ENCODE data around the gene STON1. TPM values are rescaled to one million over a fixed set of nuclear protein-coding genes. Genes with fewer than 3 reads are reported as not detected.

The STON1 gene
- total and polyA plus RNA-seq, 2 of the 8 experiments (the other 6 are each of a cell fraction or from before 2014, with no cell fraction given): 5.0 to 10.1 TPM

- TF ChIP-seq EZH2 (IDR thresholded peaks at IDR 0.05; ENCODE audit: low read depth, low read length, severe bottlenecking) (no peak), TAF1 (IDR thresholded peaks at IDR 0.05; ENCODE audit: low read depth, low read length) (no peak), SUZ12 (IDR thresholded peaks at IDR 0.05; ENCODE audit: low read length) (no peak), SP2 (IDR thresholded peaks at IDR 0.05; ENCODE audit: low read length) (no peak)
These were observed 32.3 kb downstream of the STON1 start (continued) for GRCh38 chr2:48562281-48562680.
